ENCODE results near the gene SORCS2.

The SORCS2 gene

GRCh38 chr4:7295911-7296660 lies 103.7 kb downstream of the SORCS2 start:
- H2AFZ ChIP-seq (ENCODE audit: low read depth, low read length) = no peak overlapping the region
- H3K23ac ChIP-seq (ENCODE audit: low read length in 2 of 2) = no peak overlapping the region
- H3K14ac ChIP-seq (ENCODE audit: low read length in 2 of 2) = no peak overlapping the region
- no peak overlapping the region for H3K18ac ChIP-seq (ENCODE audit: low read depth in 1 of 2, low read length in 2 of 2)
- peak; percentile 4 for DNase-seq
- no peak overlapping the region for H3K4me2 ChIP-seq (ENCODE audit: low read length, poor library complexity, severe bottlenecking)
- no peaks in the 10 kb centered on the region for H3K9me3 ChIP-seq (ENCODE audit: control insufficient read depth, low read length)
- H4K91ac ChIP-seq (ENCODE audit: low read length) = no peak overlapping the region
- no peak overlapping the region for H2AK5ac ChIP-seq (ENCODE audit: low read length, severe bottlenecking)
- H3K79me1 ChIP-seq (replicated peaks; ENCODE audit: low read length, poor library complexity, severe bottlenecking) = no peaks in the 10 kb centered on the region
- peaks cover 33 to 35% of the 10 kb centered on the region in 2 experiments for H3K27me3 ChIP-seq (ENCODE audit: control insufficient read depth in 1 of 2, insufficient read depth in 1 of 2, low read length in 2 of 2)
- H3K27ac ChIP-seq (ENCODE audit: low read length, poor library complexity, severe bottlenecking) = no peak overlapping the region
- no peak overlapping the region for H3K4ac ChIP-seq (ENCODE audit: low read depth in 1 of 2, low read length in 2 of 2)
- H3K4me1 ChIP-seq (ENCODE audit: control insufficient read depth, insufficient read depth, low read depth, low read length) = peaks cover 7% of the 10 kb centered on the region
- H3K9ac ChIP-seq (ENCODE audit: low read length) = no peak overlapping the region
- no peak overlapping the region for H2BK5ac ChIP-seq (ENCODE audit: low read depth, low read length, poor library complexity, severe bottlenecking)
- H2BK15ac ChIP-seq (ENCODE audit: low read depth, poor library complexity, severe bottlenecking) = no peak overlapping the region
- H4K8ac ChIP-seq (ENCODE audit: low read length) = no peak overlapping the region
- no peak overlapping the region for H2BK120ac ChIP-seq (ENCODE audit: low read depth, low read length)
- H3K36me3 ChIP-seq (ENCODE audit: control insufficient read depth in 1 of 2, insufficient read depth in 2 of 2, low read depth in 1 of 2, low read length in 2 of 2) = no peaks in the 10 kb centered on the region
- no peak overlapping the region for H3K4me3 ChIP-seq (ENCODE audit: insufficient read depth in 1 of 2, low read depth in 1 of 2, low read length in 2 of 2)
- H2BK12ac ChIP-seq (ENCODE audit: low read length in 2 of 2) = no peak overlapping the region
- WGBS = 71% methylated on average over 19 of the region's 19 CpGs

- no peak overlapping the region for H4K91ac ChIP-seq (ENCODE audit: low read length)
- H2AK5ac ChIP-seq (ENCODE audit: low read length, severe bottlenecking) = no peak overlapping the region
- DNase-seq = no peak
- H3K23ac ChIP-seq (ENCODE audit: low read length in 2 of 2) = no peak overlapping the region
- H2AFZ ChIP-seq (ENCODE audit: low read depth, low read length) = no peak overlapping the region
- H3K9me3 ChIP-seq (ENCODE audit: control insufficient read depth, low read length) = no peaks in the 10 kb centered on the region
- no peak overlapping the region for H3K27ac ChIP-seq (ENCODE audit: low read length, poor library complexity, severe bottlenecking)
- no peak overlapping the region for H3K4ac ChIP-seq (ENCODE audit: low read depth in 1 of 2, low read length in 2 of 2)
- H3K4me1 ChIP-seq (ENCODE audit: control insufficient read depth, insufficient read depth, low read depth, low read length) = peaks cover 7% of the 10 kb centered on the region
- H3K4me3 ChIP-seq (ENCODE audit: insufficient read depth in 1 of 2, low read depth in 1 of 2, low read length in 2 of 2) = no peak overlapping the region
- H3K4me2 ChIP-seq (ENCODE audit: low read length, poor library complexity, severe bottlenecking) = no peak overlapping the region
- H3K14ac ChIP-seq (ENCODE audit: low read length in 2 of 2) = no peak overlapping the region
- no peak overlapping the region for H2BK12ac ChIP-seq (ENCODE audit: low read length in 2 of 2)
- no peaks in the 10 kb centered on the region for H3K36me3 ChIP-seq (ENCODE audit: control insufficient read depth in 1 of 2, insufficient read depth in 2 of 2, low read depth in 1 of 2, low read length in 2 of 2)
- H3K79me1 ChIP-seq (replicated peaks; ENCODE audit: low read length, poor library complexity, severe bottlenecking) = no peaks in the 10 kb centered on the region
- H2BK15ac ChIP-seq (ENCODE audit: low read depth, poor library complexity, severe bottlenecking) = no peak overlapping the region
- no peak overlapping the region for H3K18ac ChIP-seq (ENCODE audit: low read depth in 1 of 2, low read length in 2 of 2)
- H3K9ac ChIP-seq (ENCODE audit: low read length) = no peak overlapping the region
- H2BK120ac ChIP-seq (ENCODE audit: low read depth, low read length) = no peak overlapping the region
- H4K8ac ChIP-seq (ENCODE audit: low read length) = no peak overlapping the region
- no peak overlapping the region for H2BK5ac ChIP-seq (ENCODE audit: low read depth, low read length, poor library complexity, severe bottlenecking)
- peaks cover 28 to 36% of the 10 kb centered on the region in 2 experiments for H3K27me3 ChIP-seq (ENCODE audit: control insufficient read depth in 1 of 2, insufficient read depth in 1 of 2, low read length in 2 of 2)
- WGBS = 92% methylated on average over 21 of the region's 23 CpGs
Measured at GRCh38 chr4:7296661-7297335, 104.5 kb downstream of the SORCS2 start.

GRCh38 chr4:7297374-7297773 lies 105.0 kb downstream of the SORCS2 start:
- Histone ChIP-seq H4K8ac (ENCODE audit: low read length) (no peak overlapping the region), H2BK12ac (ENCODE audit: low read length in 2 of 2) (no peak overlapping the region), H2BK120ac (ENCODE audit: low read depth, low read length) (no peak overlapping the region), H3K27me3 (ENCODE audit: control insufficient read depth in 1 of 2, insufficient read depth in 1 of 2, low read length in 2 of 2) (peaks cover 23 to 36% of the 10 kb centered on the region in 2 experiments), H3K9ac (ENCODE audit: low read length) (no peak overlapping the region), H3K79me1 (replicated peaks; ENCODE audit: low read length, poor library complexity, severe bottlenecking) (no peaks in the 10 kb centered on the region), H2BK15ac (ENCODE audit: low read depth, poor library complexity, severe bottlenecking) (no peak overlapping the region), H3K4me1 (ENCODE audit: control insufficient read depth, insufficient read depth, low read depth, low read length) (peaks cover 7% of the 10 kb centered on the region), H2AK5ac (ENCODE audit: low read length, severe bottlenecking) (no peak overlapping the region), H3K36me3 (ENCODE audit: control insufficient read depth in 1 of 2, insufficient read depth in 2 of 2, low read depth in 1 of 2, low read length in 2 of 2) (no peaks in the 10 kb centered on the region), H3K4ac (ENCODE audit: low read depth in 1 of 2, low read length in 2 of 2) (no peak overlapping the region), H3K4me2 (ENCODE audit: low read length, poor library complexity, severe bottlenecking) (no peak overlapping the region), H3K18ac (ENCODE audit: low read depth in 1 of 2, low read length in 2 of 2) (no peak overlapping the region), H3K23ac (ENCODE audit: low read length in 2 of 2) (no peak overlapping the region), H3K9me3 (ENCODE audit: control insufficient read depth, low read length) (no peaks in the 10 kb centered on the region), H2BK5ac (ENCODE audit: low read depth, low read length, poor library complexity, severe bottlenecking) (no peak overlapping the region), H3K27ac (ENCODE audit: low read length, poor library complexity, severe bottlenecking) (no peak overlapping the region), H4K91ac (ENCODE audit: low read length) (no peak overlapping the region), H3K4me3 (ENCODE audit: insufficient read depth in 1 of 2, low read depth in 1 of 2, low read length in 2 of 2) (no peak overlapping the region), H2AFZ (ENCODE audit: low read depth, low read length) (no peak overlapping the region), H3K14ac (ENCODE audit: low read length in 2 of 2) (no peak overlapping the region)
- 70% methylated on average over 8 of the region's 9 CpGs for WGBS
- DNase-seq = no peak

GRCh38 chr4:7297881-7298280 lies 105.5 kb downstream of the SORCS2 start:
- H3K4ac ChIP-seq (ENCODE audit: low read depth in 1 of 2, low read length in 2 of 2) = no peak overlapping the region
- no peak overlapping the region for H3K23ac ChIP-seq (ENCODE audit: low read length in 2 of 2)
- no peak overlapping the region for H3K27ac ChIP-seq (ENCODE audit: low read length, poor library complexity, severe bottlenecking)
- no peaks in the 10 kb centered on the region for H3K36me3 ChIP-seq (ENCODE audit: control insufficient read depth in 1 of 2, insufficient read depth in 2 of 2, low read depth in 1 of 2, low read length in 2 of 2)
- H3K4me2 ChIP-seq (ENCODE audit: low read length, poor library complexity, severe bottlenecking) = no peak overlapping the region
- no peak overlapping the region for H2BK15ac ChIP-seq (ENCODE audit: low read depth, poor library complexity, severe bottlenecking)
- no peak overlapping the region for H2BK5ac ChIP-seq (ENCODE audit: low read depth, low read length, poor library complexity, severe bottlenecking)
- no peak overlapping the region for H3K14ac ChIP-seq (ENCODE audit: low read length in 2 of 2)
- no peak overlapping the region for H3K9ac ChIP-seq (ENCODE audit: low read length)
- 84% methylated on average over 8 of the region's 8 CpGs for WGBS
- no peak overlapping the region for H4K8ac ChIP-seq (ENCODE audit: low read length)
- no peaks in the 10 kb centered on the region for H3K9me3 ChIP-seq (ENCODE audit: control insufficient read depth, low read length)
- H4K91ac ChIP-seq (ENCODE audit: low read length) = no peak overlapping the region
- peaks cover 27 to 38% of the 10 kb centered on the region in 2 experiments for H3K27me3 ChIP-seq (ENCODE audit: control insufficient read depth in 1 of 2, insufficient read depth in 1 of 2, low read length in 2 of 2)
- H3K4me3 ChIP-seq (ENCODE audit: insufficient read depth in 1 of 2, low read depth in 1 of 2, low read length in 2 of 2) = no peak overlapping the region
- no peak overlapping the region for H3K18ac ChIP-seq (ENCODE audit: low read depth in 1 of 2, low read length in 2 of 2)
- H3K79me1 ChIP-seq (replicated peaks; ENCODE audit: low read length, poor library complexity, severe bottlenecking) = no peaks in the 10 kb centered on the region
- H2BK120ac ChIP-seq (ENCODE audit: low read depth, low read length) = no peak overlapping the region
- DNase-seq = no peak
- peaks cover 7% of the 10 kb centered on the region for H3K4me1 ChIP-seq (ENCODE audit: control insufficient read depth, insufficient read depth, low read depth, low read length)
- no peak overlapping the region for H2AFZ ChIP-seq (ENCODE audit: low read depth, low read length)
- H2BK12ac ChIP-seq (ENCODE audit: low read length in 2 of 2) = no peak overlapping the region
- H2AK5ac ChIP-seq (ENCODE audit: low read length, severe bottlenecking) = no peak overlapping the region

Measured in mesenchymal stem cell (in vitro differentiated cells and primary cell).